Vagina (tissue), 2 donors: ENCODE data around the gene ARPC1B.

Source experiments
- POLR2A ChIP-seq, 2 donors: fragments of 450-650 bp; IDR thresholded peaks; one replicate each; pipeline ENCODE4 v1.6.1; 2017; ENCODE audit warnings: antibody characterized with exemption in 2 of 2, mild to moderate bottlenecking in 2 of 2, moderate library complexity in 2 of 2
- POLR2AphosphoS5 ChIP-seq, 2 donors: sonication (generic); formaldehyde crosslinking; IDR thresholded peaks; one replicate each; pipeline ENCODE4 v1.9.0; 2017; ENCODE audit warnings: antibody characterized with exemption in 2 of 2, mild to moderate bottlenecking in 2 of 2, low read depth in 1 of 2; ENCODE audit not compliant: insufficient read depth in 1 of 2
- TF ChIP-seq, protein P1 (sequence below), 3 experiments: fragments of 450-650 bp in 2 of 3; fragments of 200-600 bp in 1 of 3; sonication (generic) in 1 of 3; IDR thresholded peaks; one replicate each; pipeline ENCODE4 v1.5.1; 2017 to 2019; ENCODE audit warnings: antibody characterized with exemption in 3 of 3, mild to moderate bottlenecking in 2 of 3, moderate library complexity in 2 of 3

DNA sequence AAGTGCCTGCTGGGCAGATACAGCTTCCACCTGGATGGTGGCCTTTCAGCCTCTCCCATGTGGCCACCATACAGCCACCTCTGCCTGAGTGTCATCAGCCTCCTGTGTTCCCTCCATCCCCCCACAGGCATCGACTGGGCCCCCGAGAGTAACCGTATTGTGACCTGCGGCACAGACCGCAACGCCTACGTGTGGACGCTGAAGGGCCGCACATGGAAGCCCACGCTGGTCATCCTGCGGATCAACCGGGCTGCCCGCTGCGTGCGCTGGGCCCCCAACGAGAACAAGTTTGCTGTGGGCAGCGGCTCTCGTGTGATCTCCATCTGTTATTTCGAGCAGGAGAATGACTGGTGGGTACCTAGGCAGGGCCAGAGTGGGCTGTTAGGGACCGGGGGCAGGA, 13.4 kb downstream of the ARPC1B start:
- TF ChIP-seq, protein P1, sequence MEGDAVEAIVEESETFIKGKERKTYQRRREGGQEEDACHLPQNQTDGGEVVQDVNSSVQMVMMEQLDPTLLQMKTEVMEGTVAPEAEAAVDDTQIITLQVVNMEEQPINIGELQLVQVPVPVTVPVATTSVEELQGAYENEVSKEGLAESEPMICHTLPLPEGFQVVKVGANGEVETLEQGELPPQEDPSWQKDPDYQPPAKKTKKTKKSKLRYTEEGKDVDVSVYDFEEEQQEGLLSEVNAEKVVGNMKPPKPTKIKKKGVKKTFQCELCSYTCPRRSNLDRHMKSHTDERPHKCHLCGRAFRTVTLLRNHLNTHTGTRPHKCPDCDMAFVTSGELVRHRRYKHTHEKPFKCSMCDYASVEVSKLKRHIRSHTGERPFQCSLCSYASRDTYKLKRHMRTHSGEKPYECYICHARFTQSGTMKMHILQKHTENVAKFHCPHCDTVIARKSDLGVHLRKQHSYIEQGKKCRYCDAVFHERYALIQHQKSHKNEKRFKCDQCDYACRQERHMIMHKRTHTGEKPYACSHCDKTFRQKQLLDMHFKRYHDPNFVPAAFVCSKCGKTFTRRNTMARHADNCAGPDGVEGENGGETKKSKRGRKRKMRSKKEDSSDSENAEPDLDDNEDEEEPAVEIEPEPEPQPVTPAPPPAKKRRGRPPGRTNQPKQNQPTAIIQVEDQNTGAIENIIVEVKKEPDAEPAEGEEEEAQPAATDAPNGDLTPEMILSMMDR (IDR thresholded peaks at IDR 0.05): no peak
- TF ChIP-seq POLR2AphosphoS5 (IDR thresholded peaks at IDR 0.05; ENCODE audit: insufficient read depth in 1 of 2, low read depth in 1 of 2) (no peak), POLR2A (IDR thresholded peaks at IDR 0.05) (no peak)
